HepG2 (cell line): ENCODE data around the gene ZMYM1. TPM values are rescaled to one million over a fixed set of nuclear protein-coding genes. Genes with fewer than 3 reads are reported as not detected.

Source experiments
- CERS6 ChIP-seq: sonication (generic); formaldehyde crosslinking; IDR thresholded peaks from 2 replicates; pipeline ENCODE4 v1.5.0; 2020; ENCODE audit warnings: missing genetic modification reagents
- KDM6A ChIP-seq: IDR thresholded peaks from 2 replicates; pipeline ENCODE4 v1.6.1; 2016; ENCODE audit warnings: low read depth
- KLF11 ChIP-seq: IDR thresholded peaks from 2 replicates; pipeline ENCODE4 v1.6.1; 2016; ENCODE audit warnings: missing compliant biosample characterization
- MEIS2 ChIP-seq: sonication (generic); formaldehyde crosslinking; IDR thresholded peaks from 2 replicates; pipeline ENCODE4 v1.9.0; 2021; ENCODE audit warnings: mild to moderate bottlenecking, missing genetic modification reagents
- NFATC3 ChIP-seq: sonication (generic); formaldehyde crosslinking; IDR thresholded peaks from 2 replicates; pipeline ENCODE4 v1.5.1; 2020; ENCODE audit warnings: mild to moderate bottlenecking, missing genetic modification reagents
- PAF1 ChIP-seq: IDR thresholded peaks from 2 replicates; pipeline ENCODE4 v1.6.1; 2016; ENCODE audit warnings: missing genetic modification reagents, missing compliant biosample characterization
- PLSCR1 ChIP-seq: sonication (generic); formaldehyde crosslinking; IDR thresholded peaks from 2 replicates; pipeline ENCODE4 v1.5.0; 2020; ENCODE audit warnings: missing genetic modification reagents, mild to moderate bottlenecking, borderline replicate concordance
- RBM39 ChIP-seq: fragments of 200-400 bp; formaldehyde crosslinking; IDR thresholded peaks from one replicate; pipeline ENCODE4 v1.6.1; 2018; ENCODE audit warnings: antibody characterized with exemption, mild to moderate bottlenecking, low read depth, low read length; ENCODE audit not compliant: poor library complexity, severe bottlenecking
- REXO4 ChIP-seq: sonication (generic); formaldehyde crosslinking; IDR thresholded peaks from 2 replicates; pipeline ENCODE4 v1.8.0; 2022; ENCODE audit warnings: missing genetic modification reagents, mild to moderate bottlenecking, borderline replicate concordance
- SIX1 ChIP-seq: sonication (generic); formaldehyde crosslinking; IDR thresholded peaks from 2 replicates; pipeline ENCODE4 v1.4.0; 2020; ENCODE audit warnings: missing genetic modification reagents, borderline replicate concordance
- SIX4 ChIP-seq: sonication (generic); formaldehyde crosslinking; IDR thresholded peaks from 2 replicates; pipeline ENCODE4 v1.4.0; 2020; ENCODE audit warnings: missing genetic modification reagents
- SNAPC4 ChIP-seq: sonication (generic); formaldehyde crosslinking; IDR thresholded peaks from 2 replicates; pipeline ENCODE4 v1.4.0; 2020; ENCODE audit warnings: mild to moderate bottlenecking, missing genetic modification reagents
- TBX2 ChIP-seq: sonication (generic); formaldehyde crosslinking; IDR thresholded peaks from 2 replicates; pipeline ENCODE4 v1.5.0; 2020; ENCODE audit warnings: missing genetic modification reagents, mild to moderate bottlenecking, borderline replicate concordance
- XRCC5 ChIP-seq: fragments of 200-400 bp; formaldehyde crosslinking; optimal IDR thresholded peaks from 2 replicates; pipeline ENCODE3; 2017; ENCODE audit warnings: mild to moderate bottlenecking, low read length
- ZNF264 ChIP-seq: sonication (generic); formaldehyde crosslinking; IDR thresholded peaks from 2 replicates; pipeline ENCODE4 v1.4.0; 2020; ENCODE audit warnings: missing genetic modification reagents
- ZNF382 ChIP-seq: sonication (generic); formaldehyde crosslinking; IDR thresholded peaks from 2 replicates; pipeline ENCODE4 v1.5.0; 2020; ENCODE audit warnings: missing genetic modification reagents, mild to moderate bottlenecking, borderline replicate concordance
- ZNF552 ChIP-seq: sonication (generic); formaldehyde crosslinking; IDR thresholded peaks from 2 replicates; pipeline ENCODE4 v1.9.0; 2022; ENCODE audit warnings: missing genetic modification reagents, mild to moderate bottlenecking, borderline replicate concordance
- ZNF709 ChIP-seq: sonication (generic); formaldehyde crosslinking; IDR thresholded peaks from 2 replicates; pipeline ENCODE4 v1.5.0; 2020; ENCODE audit warnings: mild to moderate bottlenecking, missing genetic modification reagents
- ZNF772 ChIP-seq: sonication (generic); formaldehyde crosslinking; IDR thresholded peaks from 2 replicates; pipeline ENCODE4 v1.5.0; 2020; ENCODE audit warnings: mild to moderate bottlenecking, missing genetic modification reagents
- ZNF800 ChIP-seq: sonication (generic); formaldehyde crosslinking; IDR thresholded peaks from 2 replicates; pipeline ENCODE4 v1.4.0; 2020; ENCODE audit warnings: missing genetic modification reagents
- ZSCAN21 ChIP-seq: sonication (generic); formaldehyde crosslinking; IDR thresholded peaks from 2 replicates; pipeline ENCODE4 v1.8.0; 2022; ENCODE audit warnings: mild to moderate bottlenecking, missing genetic modification reagents, moderate library complexity, borderline replicate concordance
- polyA plus RNA-seq, 8 experiments: library from polyadenylated mRNA; depleted of rRNA in 3 of 8; stranded (reverse) in 7 of 8; unstranded in 1 of 8; fragments of >200 nt; fragmentation: Illumina TruSeq in 4 of 8; extraction: Trizol in 4 of 8; gene quantifications; 2 replicates each; pipeline versions ENCODE4 v1.2.1 to v1.2.3, GENCODE V29; 2011 to 2016; ENCODE audit warnings: low read depth in 4 of 8, missing spikeins in 1 of 8, mixed read lengths in 1 of 8; ENCODE audit not compliant: insufficient read depth in 1 of 8
- total RNA-seq, 5 experiments: library from RNA; depleted of rRNA; stranded (reverse); fragments of >200 nt; fragmentation: Illumina TruSeq; extraction: Trizol; gene quantifications; 2 replicates each; pipeline ENCODE4 v1.2.3, GENCODE V29; 2016; ENCODE audit warnings: low read depth in 1 of 5

Gene ZMYM1
- total and polyA plus RNA-seq, 2 of the 13 experiments (the other 11 are each of a cell fraction or from before 2014, with no cell fraction given), result 10.0 to 16.2 TPM

GRCh38 chr1:35079003-35079930 lies at the start of gene ZMYM1 (continued):
- TF ChIP-seq PAF1 (CRISPR knock-in tag) (no peak), ZSCAN21 (CRISPR knock-in tag) (no peak), ZNF800 (CRISPR knock-in tag) (no peak), XRCC5 (no peak), SIX4 (CRISPR knock-in tag) (no peak), CERS6 (CRISPR knock-in tag) (no peak), SIX1 (no peak), ZNF552 (CRISPR knock-in tag) (no peak), NFATC3 (CRISPR knock-in tag) (no peak), ZNF382 (CRISPR knock-in tag) (no peak), TBX2 (CRISPR knock-in tag) (peak; percentile 42; the same call in 1 of the 2 replicates), ZNF772 (CRISPR knock-in tag) (no peak), ZNF264 (CRISPR knock-in tag) (no peak), REXO4 (CRISPR knock-in tag) (no peak), KDM6A (no peak), SNAPC4 (CRISPR knock-in tag) (peak; percentile 51; the same call in 1 of the 2 replicates), PLSCR1 (CRISPR knock-in tag) (no peak), MEIS2 (no peak), RBM39 (peak; percentile 19), ZNF709 (CRISPR knock-in tag) (no peak), KLF11 (CRISPR knock-in tag) (no peak)
